ENCODE data around the gene CCDC185. TPM values are rescaled to one million over a fixed set of nuclear protein-coding genes. Genes with fewer than 3 reads are reported as not detected.

The CCDC185 gene
- total and polyA plus RNA-seq, 2 donors (not counting 1 experiment from before 2014, with no cell fraction given) = not detected

DNA sequence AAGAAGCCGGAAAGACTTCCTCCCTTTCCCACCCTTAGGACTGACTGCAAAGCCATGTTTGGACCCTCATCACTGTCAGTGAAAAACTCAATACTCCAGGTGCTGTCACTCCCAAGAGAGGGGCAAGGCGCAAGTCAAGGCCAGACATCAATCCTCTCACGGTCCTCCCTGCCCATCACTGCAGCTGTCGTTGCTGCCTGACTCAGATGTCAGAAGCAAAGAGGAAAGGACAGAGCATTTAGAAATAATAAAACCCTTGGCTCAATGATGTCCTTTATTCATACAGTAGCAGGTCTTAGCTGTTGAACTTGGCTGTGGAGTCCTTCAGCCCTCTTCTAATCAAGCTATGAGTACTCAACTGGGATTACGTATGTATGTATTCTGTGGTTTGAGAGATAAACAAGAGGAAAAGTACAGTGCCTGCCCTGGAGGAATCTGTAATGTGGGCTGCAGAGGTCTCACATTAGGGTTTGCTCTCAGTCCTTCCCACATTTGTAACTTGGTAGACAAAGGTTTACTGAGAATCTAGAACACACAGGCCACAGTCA is 42.8 kb upstream of the CCDC185 start:
- DNase-seq (no peak), ATAC-seq (ENCODE audit: low read depth) (no peak)
- WGBS (ENCODE audit: insufficient coverage) = 100% methylated on average over 1 of the region's 5 CpGs
- Histone ChIP-seq H3K27ac (ENCODE audit: low read length in 2 of 2) (no peak overlapping the region), H3K4me1 (ENCODE audit: control insufficient read depth in 2 of 2, insufficient read depth in 2 of 2, low read length in 2 of 2) (no peaks in the 10 kb centered on the region), H3K4me2 (replicated peaks; ENCODE audit: low read depth, low read length, poor library complexity, severe bottlenecking) (no peak overlapping the region), H3K79me2 (ENCODE audit: control insufficient read depth, insufficient read depth, low read length) (no peaks in the 10 kb centered on the region), H3K4me3 (ENCODE audit: control extremely low read depth in 1 of 5, extremely low read depth in 1 of 5, insufficient read depth in 1 of 5, low read depth in 2 of 5, low read length in 4 of 5) (no peak overlapping the region), H2AFZ (ENCODE audit: insufficient read depth, low read depth, low read length, poor library complexity, severe bottlenecking) (no peak overlapping the region), H3K9ac (ENCODE audit: low read length) (no peak overlapping the region), H3K27me3 (replicated peaks in 1 of 4; ENCODE audit: control extremely low read depth in 1 of 4, control insufficient read depth in 3 of 4, insufficient read depth in 4 of 4, low read length in 3 of 4) (peaks cover 0 to 5% (median 0%) of the 10 kb centered on the region in 4 experiments), H3K9me3 (ENCODE audit: control extremely low read depth in 1 of 3, control insufficient read depth in 2 of 3, insufficient read depth in 1 of 3, low read length in 2 of 3) (no peaks in the 10 kb centered on the region), H3K36me3 (replicated peaks in 1 of 2; ENCODE audit: control extremely low read depth in 1 of 2, control insufficient read depth in 1 of 2, extremely low read depth in 1 of 2, insufficient read depth in 2 of 2, low read length in 1 of 2) (no peaks in the 10 kb centered on the region), H4K20me1 (ENCODE audit: control insufficient read depth, insufficient read depth, low read length, poor library complexity, severe bottlenecking) (no peaks in the 10 kb centered on the region)
- Mint-ChIP-seq H3K4me1 (no peaks in the 10 kb centered on the region), H3K27me3 (peaks cover 9% of the 10 kb centered on the region), H3K4me3 (no peak overlapping the region), H3K9me3 (ENCODE audit: insufficient read depth) (no peaks in the 10 kb centered on the region), H3K27ac (no peak overlapping the region)
- TF ChIP-seq, protein P1, sequence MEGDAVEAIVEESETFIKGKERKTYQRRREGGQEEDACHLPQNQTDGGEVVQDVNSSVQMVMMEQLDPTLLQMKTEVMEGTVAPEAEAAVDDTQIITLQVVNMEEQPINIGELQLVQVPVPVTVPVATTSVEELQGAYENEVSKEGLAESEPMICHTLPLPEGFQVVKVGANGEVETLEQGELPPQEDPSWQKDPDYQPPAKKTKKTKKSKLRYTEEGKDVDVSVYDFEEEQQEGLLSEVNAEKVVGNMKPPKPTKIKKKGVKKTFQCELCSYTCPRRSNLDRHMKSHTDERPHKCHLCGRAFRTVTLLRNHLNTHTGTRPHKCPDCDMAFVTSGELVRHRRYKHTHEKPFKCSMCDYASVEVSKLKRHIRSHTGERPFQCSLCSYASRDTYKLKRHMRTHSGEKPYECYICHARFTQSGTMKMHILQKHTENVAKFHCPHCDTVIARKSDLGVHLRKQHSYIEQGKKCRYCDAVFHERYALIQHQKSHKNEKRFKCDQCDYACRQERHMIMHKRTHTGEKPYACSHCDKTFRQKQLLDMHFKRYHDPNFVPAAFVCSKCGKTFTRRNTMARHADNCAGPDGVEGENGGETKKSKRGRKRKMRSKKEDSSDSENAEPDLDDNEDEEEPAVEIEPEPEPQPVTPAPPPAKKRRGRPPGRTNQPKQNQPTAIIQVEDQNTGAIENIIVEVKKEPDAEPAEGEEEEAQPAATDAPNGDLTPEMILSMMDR (IDR thresholded peaks at IDR 0.05) = no peak
- no peak for TF ChIP-seq EZH2 (IDR thresholded peaks at IDR 0.05; ENCODE audit: borderline replicate concordance, insufficient read depth, low read depth, low read length, poor library complexity, severe bottlenecking)
- ChIA-PET CTCF (no interaction called here), POLR2A (no interaction called here)
- intact Hi-C loops (cut with micrococcal nuclease) = no loop called here

DNA sequence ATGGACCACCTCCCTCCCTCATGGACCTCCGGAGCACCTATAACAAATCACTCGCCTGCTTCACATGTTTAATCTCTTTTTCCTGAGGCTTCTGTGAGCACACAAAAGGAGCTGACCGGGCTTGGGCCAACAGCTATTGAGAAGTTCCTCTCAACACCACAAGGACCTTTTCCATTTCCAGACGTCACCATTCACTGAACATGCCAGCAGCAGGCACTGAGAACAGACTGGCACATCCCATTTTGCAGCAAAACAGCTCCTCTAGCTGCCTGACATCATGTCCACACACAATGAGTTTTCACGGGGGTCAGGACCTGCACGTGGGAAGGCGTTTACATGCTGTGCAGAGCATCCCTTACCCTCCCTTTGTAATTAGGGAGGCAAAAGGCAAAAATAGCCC is 40.3 kb upstream of the CCDC185 start:
- no peak overlapping the region for H2AFZ ChIP-seq (ENCODE audit: insufficient read depth, low read depth, low read length, poor library complexity, severe bottlenecking)
- no peaks in the 10 kb centered on the region for H3K4me1 ChIP-seq (ENCODE audit: control insufficient read depth in 2 of 2, insufficient read depth in 2 of 2, low read length in 2 of 2)
- Mint-ChIP-seq H3K27me3 (peaks cover 11% of the 10 kb centered on the region), H3K4me3 (no peak overlapping the region), H3K4me1 (no peaks in the 10 kb centered on the region), H3K9me3 (ENCODE audit: insufficient read depth) (no peaks in the 10 kb centered on the region), H3K27ac (no peak overlapping the region)
- TF ChIP-seq, protein P1 (IDR thresholded peaks at IDR 0.05) = no peak
- no peak for TF ChIP-seq EZH2 (IDR thresholded peaks at IDR 0.05; ENCODE audit: borderline replicate concordance, insufficient read depth, low read depth, low read length, poor library complexity, severe bottlenecking)
- H3K9ac ChIP-seq (ENCODE audit: low read length) = no peak overlapping the region
- DNase-seq (no peak), ATAC-seq (ENCODE audit: low read depth) (no peak)
- no peaks in the 10 kb centered on the region for H3K9me3 ChIP-seq (ENCODE audit: control extremely low read depth in 1 of 3, control insufficient read depth in 2 of 3, insufficient read depth in 1 of 3, low read length in 2 of 3)
- H3K4me3 ChIP-seq (ENCODE audit: control extremely low read depth in 1 of 5, extremely low read depth in 1 of 5, insufficient read depth in 1 of 5, low read depth in 2 of 5, low read length in 4 of 5) = no peak overlapping the region
- no peak overlapping the region for H3K4me2 ChIP-seq (replicated peaks; ENCODE audit: low read depth, low read length, poor library complexity, severe bottlenecking)
- WGBS (ENCODE audit: insufficient coverage) = 86% methylated on average over 4 of the region's 7 CpGs
- ChIA-PET CTCF (no interaction called here), POLR2A (no interaction called here)
- intact Hi-C loops (cut with micrococcal nuclease) = no loop called here
- H3K79me2 ChIP-seq (ENCODE audit: control insufficient read depth, insufficient read depth, low read length) = no peaks in the 10 kb centered on the region
- H4K20me1 ChIP-seq (ENCODE audit: control insufficient read depth, insufficient read depth, low read length, poor library complexity, severe bottlenecking) = no peaks in the 10 kb centered on the region
- H3K27ac ChIP-seq (ENCODE audit: low read length in 2 of 2) = no peak overlapping the region
- H3K36me3 ChIP-seq (replicated peaks in 1 of 2; ENCODE audit: control extremely low read depth in 1 of 2, control insufficient read depth in 1 of 2, extremely low read depth in 1 of 2, insufficient read depth in 2 of 2, low read length in 1 of 2) = no peaks in the 10 kb centered on the region
- peaks cover 0 to 2% (median 0%) of the 10 kb centered on the region in 4 experiments for H3K27me3 ChIP-seq (replicated peaks in 1 of 4; ENCODE audit: control extremely low read depth in 1 of 4, control insufficient read depth in 3 of 4, insufficient read depth in 4 of 4, low read length in 3 of 4)

Data from B cell (primary cell).